GM12801 (cell line): ENCODE data around the gene CD2.

Experiments used
- CTCF ChIP-seq: IDR thresholded peaks from one replicate; pipeline ENCODE4 v1.5.1; 2011; ENCODE audit warnings: control low read depth; ENCODE audit not compliant: insufficient read length; ENCODE audit errors: extremely low read depth

Gene CD2

DNA sequence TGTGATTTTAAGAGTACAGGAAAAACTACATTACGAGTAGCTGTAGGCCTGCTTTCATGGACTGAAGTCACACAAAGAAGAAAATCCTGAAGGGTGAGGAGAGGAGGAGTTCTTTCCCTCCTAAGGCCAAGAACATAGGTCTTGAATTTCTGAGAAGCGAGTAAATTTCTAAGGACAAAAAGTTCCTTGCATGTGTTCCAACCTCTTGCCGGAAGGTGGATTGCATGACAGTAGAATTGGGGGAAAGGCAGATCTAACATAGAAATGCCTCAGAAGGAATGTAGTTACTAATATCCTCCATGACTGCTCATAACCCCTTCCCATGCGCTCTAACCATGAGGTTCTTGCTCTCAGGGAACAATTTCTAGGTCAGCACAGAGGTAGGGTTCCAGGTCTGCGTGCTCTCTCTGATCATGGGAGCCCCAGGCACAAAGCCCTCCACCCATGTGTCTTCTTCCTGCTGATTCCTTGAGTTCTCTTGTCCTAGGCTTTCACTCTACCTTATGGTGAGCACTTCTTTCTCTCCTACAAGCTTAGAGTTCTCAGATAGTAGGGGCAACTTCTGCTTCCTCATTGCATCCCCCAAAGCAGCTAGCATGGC is 13.7 kb downstream of the CD2 start:
- TF ChIP-seq CTCF, result no peak

GRCh38 chr1:116768416-116769103 is 14.3 kb downstream of the CD2 start:
- no peak for TF ChIP-seq CTCF

- no peak for TF ChIP-seq CTCF
Observed at GRCh38 chr1:116769104-116769452, 14.8 kb downstream of the CD2 start.

- no peak for TF ChIP-seq CTCF
Observed at GRCh38 chr1:116769561-116769977, 15.3 kb downstream of the CD2 start.

DNA sequence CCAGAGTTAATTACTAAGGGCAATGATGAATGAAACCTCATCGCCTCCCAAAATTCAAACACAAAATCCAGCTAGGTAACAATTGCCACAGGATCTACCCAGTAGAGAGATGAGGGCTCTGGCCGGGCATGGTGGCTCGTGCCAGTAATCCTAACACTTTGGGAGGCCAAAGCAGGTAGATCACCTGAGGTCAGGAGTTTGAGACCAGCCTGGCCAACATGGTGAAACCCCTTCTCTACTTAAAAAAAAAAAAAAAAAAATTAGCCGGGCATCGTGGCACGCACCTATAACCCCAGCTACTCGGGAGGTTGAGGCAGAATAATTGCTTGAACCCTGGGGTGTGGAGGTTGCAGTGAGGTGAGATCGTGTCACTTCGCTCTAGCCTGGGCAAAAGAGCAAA is 15.8 kb downstream of the CD2 start:
- no peak for TF ChIP-seq CTCF

DNA sequence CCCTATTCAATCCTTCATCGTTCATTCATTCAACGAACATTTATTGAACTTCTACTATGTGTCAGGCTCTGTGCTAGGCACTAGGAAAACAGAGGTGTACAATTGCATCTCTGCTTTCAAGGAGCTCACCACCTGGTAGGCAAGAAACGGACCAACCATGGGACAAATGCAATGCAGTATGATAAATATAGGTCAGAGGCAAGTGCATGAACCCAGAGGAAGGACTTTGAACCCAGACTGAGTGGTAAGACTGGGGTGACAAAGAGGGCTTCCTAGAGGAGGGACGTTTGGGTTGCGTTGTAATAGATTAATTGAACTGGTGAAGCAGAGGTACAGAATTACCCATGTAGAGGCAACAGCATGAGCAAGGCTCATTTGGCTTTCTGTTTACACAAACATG is 16.4 kb downstream of the CD2 start:
- no peak for TF ChIP-seq CTCF

- no peak for TF ChIP-seq CTCF
Observed at GRCh38 chr1:116771997-116772647, 17.9 kb downstream of the CD2 start.
